Measurements from ENCODE around the gene HOXC4.

HOXC4 gene

GRCh38 chr12:54016051-54016450 lies 37.6 kb upstream of the HOXC4 start:
- no peak for DNase-seq (ENCODE audit: low spot score)

GRCh38 chr12:54016478-54016964 lies 37.1 kb upstream of the HOXC4 start:
- peak; percentile 81 for DNase-seq (ENCODE audit: low spot score)

- peak; percentile 77 for DNase-seq (ENCODE audit: low spot score)
Observed at GRCh38 chr12:54017027-54017788, 36.4 kb upstream of the HOXC4 start.

- DNase-seq (ENCODE audit: low spot score) = peak; percentile 88
Observed at GRCh38 chr12:54017878-54018467, 35.7 kb upstream of the HOXC4 start.

DNA sequence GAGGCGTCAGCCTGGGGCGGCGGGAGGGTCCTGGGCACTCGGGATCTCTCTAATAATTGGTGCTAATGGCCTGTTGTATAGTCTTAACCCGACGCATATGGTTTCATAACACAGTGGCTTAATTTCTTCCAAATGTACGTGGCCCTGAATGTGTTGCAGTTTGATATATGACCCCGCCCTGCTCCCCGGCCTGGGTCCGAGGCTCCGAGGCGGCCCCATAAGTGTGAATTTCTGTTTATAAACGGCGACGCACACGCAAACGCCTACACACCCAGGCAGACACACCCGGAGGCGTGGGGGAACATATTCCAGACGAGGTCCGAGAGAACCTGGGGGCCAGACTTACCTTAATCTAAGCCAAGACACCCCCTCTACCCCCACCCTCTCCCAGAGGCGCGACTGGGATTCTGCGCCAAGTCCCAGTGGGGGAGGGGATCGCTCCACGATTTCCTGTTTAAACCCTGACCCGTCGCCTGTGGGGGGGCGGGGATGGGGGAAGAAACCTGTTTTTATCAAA lies 35.1 kb upstream of the HOXC4 start:
- no peak for DNase-seq (ENCODE audit: low spot score)

DNA sequence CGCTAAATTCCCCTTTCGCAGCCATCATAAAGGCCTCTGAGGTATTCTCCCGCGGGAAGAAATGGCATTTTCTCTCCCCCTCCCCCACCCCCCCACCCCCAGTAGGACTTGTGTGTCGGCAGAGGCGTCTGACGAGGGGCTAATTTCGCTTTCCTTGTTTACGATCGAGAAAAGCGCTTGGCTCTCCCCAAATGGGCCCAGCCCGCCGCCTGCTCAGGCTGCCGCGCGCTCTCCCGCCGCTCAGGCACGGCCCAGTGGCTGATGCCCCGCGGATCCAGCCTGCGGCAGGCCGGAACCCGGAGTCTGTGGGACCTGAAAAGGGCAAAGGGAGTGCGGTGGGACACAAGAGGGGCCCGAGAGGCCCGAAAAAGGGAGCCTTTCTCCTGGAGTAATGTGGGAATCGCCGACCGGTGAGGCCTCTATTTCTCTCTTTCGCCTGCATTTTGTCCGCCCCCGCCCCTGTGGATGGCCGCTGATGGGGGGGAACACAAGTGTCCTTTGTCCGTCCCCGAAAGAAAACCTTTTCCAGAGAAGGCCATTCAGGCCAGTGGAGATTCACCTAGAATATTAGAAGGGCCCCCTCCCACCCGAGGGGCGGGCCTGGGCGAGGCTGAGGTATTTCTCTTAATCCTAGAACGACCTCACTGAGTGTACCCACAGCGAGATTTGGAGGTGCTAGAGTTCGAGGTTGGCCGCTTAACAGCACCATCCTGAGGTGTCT lies 34.4 kb upstream of the HOXC4 start:
- no peak for DNase-seq (ENCODE audit: low spot score)

DNA sequence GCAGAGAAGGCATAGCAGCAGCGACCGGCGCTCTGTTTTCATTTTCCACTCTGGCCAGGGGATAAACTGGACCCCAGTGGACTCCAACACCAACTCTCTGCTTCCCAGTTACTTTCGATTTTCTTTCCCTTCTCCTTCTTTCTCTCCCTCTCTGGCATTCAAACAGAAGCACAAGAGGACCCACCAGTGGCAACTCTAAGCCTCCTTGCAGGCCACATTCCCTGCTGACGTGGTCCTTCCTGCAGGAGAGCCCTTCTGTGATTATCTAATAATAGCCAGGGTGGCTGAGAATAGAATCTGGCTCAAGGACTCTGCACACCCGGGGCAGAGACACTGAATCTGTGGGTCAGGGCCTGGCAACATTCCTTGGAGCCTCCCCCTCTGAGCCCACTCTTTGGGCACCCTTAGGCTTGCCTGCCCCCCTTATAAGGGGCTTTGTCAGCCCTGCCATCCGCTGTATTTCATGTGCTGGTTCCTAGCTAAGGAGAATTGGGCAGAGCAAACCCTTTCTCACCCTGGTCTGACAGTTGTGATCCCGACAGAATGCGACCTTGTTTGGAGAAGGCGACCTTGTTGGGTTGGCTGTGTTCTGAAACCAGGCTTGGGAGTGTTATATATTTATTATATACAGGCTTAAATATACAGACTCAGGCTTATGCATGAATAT lies 33.6 kb upstream of the HOXC4 start:
- DNase-seq (ENCODE audit: low spot score) = no peak

GRCh38 chr12:54020591-54021405 lies 32.8 kb upstream of the HOXC4 start:
- no peak for DNase-seq (ENCODE audit: low spot score)

DNA sequence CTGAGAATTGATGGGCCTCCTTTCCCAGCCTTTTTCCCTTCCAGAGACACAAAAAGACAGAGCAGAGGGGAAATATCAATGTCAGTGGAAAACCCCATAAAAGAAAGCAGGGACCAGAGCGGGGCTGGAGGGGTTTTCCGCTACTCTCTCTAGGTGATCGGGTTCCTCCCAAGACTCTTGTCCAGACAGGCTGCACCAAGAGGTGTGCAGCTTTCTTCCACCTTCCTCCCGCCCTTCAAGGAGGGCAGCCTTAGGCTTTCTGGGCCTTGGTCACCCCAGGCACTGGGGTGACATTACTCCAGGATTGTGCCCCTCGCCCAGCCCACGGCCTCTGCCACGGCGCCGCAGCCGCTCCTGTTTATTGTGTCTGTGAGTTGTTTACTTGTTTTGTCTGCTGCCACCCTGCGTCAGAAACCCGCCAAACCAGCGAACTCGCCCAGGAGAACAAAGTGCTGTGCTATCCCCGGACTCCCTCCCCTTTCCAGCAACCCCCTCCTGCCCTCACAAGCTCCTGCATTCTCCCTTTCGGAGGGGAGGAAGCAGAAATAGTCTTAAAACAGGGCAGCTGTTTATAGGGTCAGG lies 32.1 kb upstream of the HOXC4 start:
- no peak for DNase-seq (ENCODE audit: low spot score)

DNA sequence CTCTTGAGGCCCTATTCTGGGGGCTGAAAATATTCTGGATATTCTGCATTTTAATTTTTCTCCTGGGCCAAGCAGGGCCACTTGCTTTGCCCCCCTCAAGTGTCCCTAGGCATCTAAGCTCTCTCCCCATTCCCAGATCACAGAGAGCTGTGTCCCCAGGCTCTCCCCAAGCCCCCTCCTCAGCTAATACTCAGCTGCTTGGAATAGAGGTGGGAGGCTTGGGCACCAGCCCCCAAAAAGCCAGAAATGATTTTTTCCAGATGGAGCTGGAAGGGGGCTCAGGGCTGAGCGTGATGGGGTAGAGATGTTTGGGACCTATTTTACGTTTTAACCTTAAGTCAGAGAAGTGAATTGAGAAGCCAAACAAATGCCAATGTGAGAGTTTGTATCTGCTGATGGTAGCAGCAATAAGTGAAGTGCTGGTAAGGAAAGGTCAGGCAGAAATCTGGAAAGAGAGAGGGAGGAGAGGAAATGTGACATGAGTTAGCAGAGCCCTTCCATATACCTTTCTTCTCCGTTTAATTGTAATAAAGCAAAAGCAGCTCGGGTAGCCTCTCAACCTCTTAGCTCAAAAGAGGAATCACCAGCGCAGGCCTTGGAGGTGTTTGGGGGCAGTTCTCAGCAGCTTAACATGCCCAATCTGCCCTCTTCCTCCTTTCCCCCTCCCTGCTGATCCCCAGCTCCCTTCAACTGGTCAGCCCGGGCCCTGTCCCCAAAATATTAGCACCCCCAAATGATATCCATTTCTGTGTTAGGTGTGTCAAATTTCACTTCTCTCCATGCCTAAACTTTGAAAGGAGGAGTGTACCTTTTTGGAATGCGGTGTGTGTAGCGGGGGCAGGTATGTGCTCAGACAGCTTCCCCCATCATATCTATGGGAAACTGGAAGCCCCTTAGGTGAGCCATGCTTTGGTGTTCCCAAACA lies 30.4 kb upstream of the HOXC4 start:
- DNase-seq (ENCODE audit: low spot score) = no peak

DNA sequence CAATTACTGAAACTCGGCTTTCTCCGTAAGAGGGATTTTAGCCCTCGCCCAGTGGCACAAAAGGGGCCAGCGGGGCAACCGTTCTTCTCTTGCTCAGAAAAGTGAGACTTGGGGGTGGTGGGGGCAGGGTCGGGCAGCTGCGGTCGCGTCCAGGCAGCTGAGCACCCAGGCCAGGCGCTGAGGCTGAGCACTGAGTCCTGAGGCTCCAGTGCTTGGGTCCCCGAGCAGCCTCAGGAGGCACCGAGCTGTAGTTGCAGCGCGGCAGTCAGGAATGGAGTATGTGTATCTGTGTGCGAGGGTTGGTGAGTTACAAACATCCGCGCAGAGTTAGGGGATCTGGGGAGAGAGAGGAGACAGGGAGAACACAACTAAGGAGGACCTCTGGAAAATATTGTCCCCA lies 29.5 kb upstream of the HOXC4 start:
- no peak for DNase-seq (ENCODE audit: low spot score)

- no peak for DNase-seq (ENCODE audit: low spot score)
Observed at GRCh38 chr12:54024581-54025305, 28.9 kb upstream of the HOXC4 start.

GRCh38 chr12:54025499-54026405 lies 27.9 kb upstream of the HOXC4 start:
- no peak for DNase-seq (ENCODE audit: low spot score)

- no peak for DNase-seq (ENCODE audit: low spot score)
Observed at GRCh38 chr12:54026640-54027441, 26.8 kb upstream of the HOXC4 start.

DNA sequence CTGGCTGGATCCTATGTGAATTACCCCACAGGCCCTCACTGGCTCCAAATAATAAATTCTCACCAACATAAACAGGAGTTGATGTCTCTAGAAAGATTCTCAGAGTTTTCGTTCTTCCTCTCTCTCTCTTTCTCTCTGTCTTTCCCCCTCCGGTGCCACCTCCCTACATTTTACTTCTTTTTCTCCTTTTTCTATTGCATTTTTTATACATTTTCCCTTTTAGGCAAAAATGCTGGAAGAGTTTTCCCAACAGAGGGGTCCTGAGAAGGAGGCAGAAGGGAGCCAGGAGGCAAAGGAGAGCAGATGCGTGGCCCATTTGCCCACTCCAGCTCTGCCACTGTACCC lies 26.2 kb upstream of the HOXC4 start:
- no peak for DNase-seq (ENCODE audit: low spot score)

GRCh38 chr12:54028314-54029201 lies 25.1 kb upstream of the HOXC4 start, which contains the start of gene HOXC6:
TSS of gene HOXC6 (plus strand) at chr12:54028440. CDS start at chr12:54028522, 82 bp downstream.
- DNase-seq (ENCODE audit: low spot score) = no peak

Measured in cerebellar cortex (tissue), 1 donor.